ENCODE data around the gene UBE2J2. TPM values are rescaled to one million over a fixed set of nuclear protein-coding genes. Genes with fewer than 3 reads are reported as not detected.

Gene UBE2J2
- total and polyA plus RNA-seq, 2 of the 13 experiments (the other 11 are each of a cell fraction or from before 2014, with no cell fraction given), result 25.4 to 29.4 TPM

- peak; percentile 61; the same call in 1 of the 2 replicates for TF ChIP-seq RAD51 (IDR thresholded peaks at IDR 0.05; ENCODE audit: borderline replicate concordance)
- TF ChIP-seq REPIN1 (CRISPR knock-in tag; IDR thresholded peaks at IDR 0.05; ENCODE audit: borderline replicate concordance, low read depth), result no peak; the same call in 1 of the 2 replicates
- 0 out of 2 replicates have a peak, but pooled peaks have one; percentile 1 for TF ChIP-seq STAG1 (CRISPR knock-in tag; IDR thresholded peaks at IDR 0.05)
- TF ChIP-seq MBNL3 (CRISPR knock-in tag; conservative IDR thresholded peaks at IDR 0.05), result no peak
- TF ChIP-seq HNRNPLL (IDR thresholded peaks at IDR 0.05; ENCODE audit: low read depth, low read length, poor library complexity, severe bottlenecking), result peak; percentile 63
- no peak for TF ChIP-seq ZNF652 (CRISPR knock-in tag; IDR thresholded peaks at IDR 0.05; ENCODE audit: borderline replicate concordance, low read depth)
- TF ChIP-seq NCOR1 (IDR thresholded peaks at IDR 0.05; ENCODE audit: borderline replicate concordance, low read length), result no peak
- TF ChIP-seq ZNF30 (CRISPR knock-in tag; IDR thresholded peaks at IDR 0.05), result no peak
- no peak for TF ChIP-seq SRF (IDR thresholded peaks at IDR 0.05; ENCODE audit: low read depth, low read length)
- no peak for TF ChIP-seq ETS1 (CRISPR knock-in tag; IDR thresholded peaks at IDR 0.05)
- TF ChIP-seq ZNF557 (CRISPR knock-in tag; IDR thresholded peaks at IDR 0.05), result no peak
- peak; percentile 76 for TF ChIP-seq ZNF563 (CRISPR knock-in tag; IDR thresholded peaks at IDR 0.05)
- TF ChIP-seq FOXA3 (CRISPR knock-in tag; IDR thresholded peaks at IDR 0.05), result 0 out of 2 replicates have a peak, but pooled peaks have one; percentile 32
- TF ChIP-seq NR2F2 (IDR thresholded peaks at IDR 0.05; ENCODE audit: borderline replicate concordance, low read depth), result no peak
- 0 out of 2 replicates have a peak, but pooled peaks have one; percentile 11 for TF ChIP-seq HDAC2 (CRISPR knock-in tag; IDR thresholded peaks at IDR 0.05)
- TF ChIP-seq MYPOP (CRISPR knock-in tag; IDR thresholded peaks at IDR 0.05), result no peak; the same call in 1 of the 2 replicates
- TF ChIP-seq ZNF775 (CRISPR knock-in tag; IDR thresholded peaks at IDR 0.05; ENCODE audit: borderline replicate concordance), result no peak; the same call in 1 of the 2 replicates
- TF ChIP-seq SNAPC4 (CRISPR knock-in tag; IDR thresholded peaks at IDR 0.05), result no peak
- 0 out of 2 replicates have a peak, but pooled peaks have one; percentile 20 for TF ChIP-seq THAP7 (CRISPR knock-in tag; IDR thresholded peaks at IDR 0.05)
- 0 out of 2 replicates have a peak, but pooled peaks have one; percentile 61 for TF ChIP-seq ZNF124 (CRISPR knock-in tag; IDR thresholded peaks at IDR 0.05)
- peak; percentile 92 for TF ChIP-seq ZFX (CRISPR knock-in tag; IDR thresholded peaks at IDR 0.05; ENCODE audit: low read depth)
- TF ChIP-seq FOSL2 (CRISPR knock-in tag; IDR thresholded peaks at IDR 0.05), result peak; percentile 45
Measured at GRCh38 chr1:1231400-1232207, 42.0 kb downstream of the UBE2J2 start, which contains the start of gene SDF4 (continued).

Measured in HepG2 (cell line).